ENCODE data around the gene HRAS.
A peak's percentile ranks its signal among the peaks of the same experiment; 100 is the strongest.

HRAS gene

DNA sequence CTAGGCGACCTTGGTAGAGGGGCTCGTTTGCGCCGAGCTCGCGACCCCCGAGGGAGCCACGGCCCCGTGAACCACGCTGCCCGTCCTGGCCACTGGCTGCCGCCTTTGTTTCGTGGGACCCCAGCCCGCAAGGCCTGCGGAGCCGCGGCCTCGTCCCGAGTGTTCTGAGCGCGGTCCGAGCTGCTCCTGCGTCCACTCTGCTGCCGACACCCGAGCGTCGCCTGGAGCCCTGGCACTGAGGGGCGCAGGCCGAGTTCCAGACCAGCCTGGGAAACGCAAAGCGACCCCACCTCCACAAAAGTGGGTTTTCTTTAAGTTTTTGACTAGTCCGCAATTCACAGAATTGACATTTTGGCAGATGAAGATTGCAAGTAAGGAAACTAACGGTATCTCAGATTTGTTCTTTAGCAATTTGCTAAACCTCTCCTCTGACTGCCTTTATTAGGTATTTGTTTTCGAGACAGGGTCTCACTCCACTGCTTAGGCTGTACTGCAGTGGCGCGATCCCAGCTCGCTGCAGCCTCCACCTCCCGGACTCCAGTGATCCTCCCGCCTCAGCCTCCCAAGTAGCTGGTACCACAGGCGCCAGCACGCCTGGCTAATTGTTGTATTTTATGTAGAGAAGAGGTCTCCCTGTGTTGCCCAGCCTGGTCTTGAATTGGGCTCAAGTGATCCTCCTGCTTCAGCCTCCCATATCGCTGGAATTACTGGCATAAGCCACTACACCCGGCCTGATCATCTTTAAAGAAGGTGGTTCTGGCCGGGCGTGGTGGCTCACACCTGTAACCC, 27.5 kb downstream of the HRAS start:
- no peak for DNase-seq (ENCODE audit: low spot score)

DNA sequence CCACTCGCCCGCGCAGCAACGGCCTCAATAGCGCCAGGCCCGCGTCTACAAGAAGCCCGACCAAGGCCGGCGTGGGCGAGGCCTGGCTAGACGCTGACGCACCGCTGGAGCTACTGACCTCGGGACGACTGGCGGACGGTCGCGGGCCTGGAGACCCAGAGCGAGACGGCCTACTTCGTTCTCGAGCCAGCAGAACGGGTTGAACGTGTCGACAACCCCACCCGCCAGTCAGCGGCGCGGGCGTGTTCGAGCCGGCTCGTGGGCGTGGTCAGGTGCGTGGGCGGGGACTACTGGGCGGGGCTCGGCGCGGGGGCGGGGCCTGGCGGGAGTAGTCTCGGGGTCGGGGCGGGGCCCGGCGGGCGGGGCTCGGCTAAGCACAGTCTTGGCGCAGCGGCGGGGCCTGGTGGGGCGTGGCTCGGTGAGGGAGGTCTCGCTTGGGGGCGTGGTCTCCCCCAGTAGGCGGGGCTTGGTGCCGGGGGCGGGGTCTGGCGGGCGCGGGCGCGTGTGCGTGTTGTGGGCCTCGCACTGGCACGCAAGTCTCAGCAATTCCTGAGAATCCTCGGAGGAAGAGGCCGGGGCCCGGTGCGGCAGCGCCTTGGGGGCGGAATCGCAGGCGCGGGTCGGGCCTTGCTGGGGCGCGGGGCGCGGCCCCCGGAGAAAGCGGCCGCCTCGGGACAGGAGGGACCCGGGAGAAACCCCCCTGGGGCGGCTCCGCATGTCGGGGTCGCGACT, 28.2 kb downstream of the HRAS start, which contains the start of gene RNH1:
RNH1 (minus strand) TSS at position 248 of the 732 bp plus-strand sequence. CDS start 5,080 bp downstream, outside the sequence.
- DNase-seq (ENCODE audit: low spot score): peak; percentile 87

DNA sequence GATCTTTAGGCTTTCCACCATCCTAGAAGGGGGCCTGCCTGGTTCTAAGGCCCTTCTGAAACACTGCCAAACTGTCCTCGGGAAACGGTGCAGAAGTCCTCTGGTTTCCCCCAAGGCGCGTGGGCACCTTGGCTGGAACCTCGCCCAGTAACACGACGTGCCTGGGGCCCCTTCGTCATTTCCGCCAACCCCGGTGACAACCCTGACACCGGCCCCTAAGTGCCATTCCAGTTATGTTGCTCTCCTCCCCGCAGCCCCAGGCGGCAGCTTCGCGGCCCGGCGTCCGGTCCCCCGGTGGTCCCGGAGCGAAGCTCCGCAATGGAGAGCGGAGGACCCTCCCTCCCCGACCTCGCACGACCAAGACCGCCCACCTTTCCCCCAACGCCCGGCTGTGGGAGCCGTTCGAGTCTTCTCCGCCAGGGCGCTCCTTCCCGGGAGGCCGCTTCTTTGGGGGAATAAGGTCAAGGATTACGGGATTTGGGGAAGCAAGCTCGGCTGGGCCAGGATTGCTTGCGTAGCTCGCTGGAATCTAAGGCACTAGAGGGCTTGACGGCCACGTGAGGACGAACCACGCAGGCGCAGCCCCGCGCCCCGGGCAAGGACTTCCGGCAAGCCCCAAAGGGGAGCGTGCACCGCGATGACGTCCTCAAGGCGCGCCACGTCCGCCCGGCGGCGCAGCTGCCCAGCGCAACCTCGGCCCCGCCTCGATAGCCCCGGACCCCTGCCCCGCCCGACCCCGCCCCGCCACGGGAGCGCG, 29.0 kb downstream of the HRAS start:
- DNase-seq (ENCODE audit: low spot score): peak; percentile 99

- DNase-seq (ENCODE audit: low spot score): no peak
Observed at GRCh38 chr11:504994-505344, 30.4 kb downstream of the HRAS start.

DNA sequence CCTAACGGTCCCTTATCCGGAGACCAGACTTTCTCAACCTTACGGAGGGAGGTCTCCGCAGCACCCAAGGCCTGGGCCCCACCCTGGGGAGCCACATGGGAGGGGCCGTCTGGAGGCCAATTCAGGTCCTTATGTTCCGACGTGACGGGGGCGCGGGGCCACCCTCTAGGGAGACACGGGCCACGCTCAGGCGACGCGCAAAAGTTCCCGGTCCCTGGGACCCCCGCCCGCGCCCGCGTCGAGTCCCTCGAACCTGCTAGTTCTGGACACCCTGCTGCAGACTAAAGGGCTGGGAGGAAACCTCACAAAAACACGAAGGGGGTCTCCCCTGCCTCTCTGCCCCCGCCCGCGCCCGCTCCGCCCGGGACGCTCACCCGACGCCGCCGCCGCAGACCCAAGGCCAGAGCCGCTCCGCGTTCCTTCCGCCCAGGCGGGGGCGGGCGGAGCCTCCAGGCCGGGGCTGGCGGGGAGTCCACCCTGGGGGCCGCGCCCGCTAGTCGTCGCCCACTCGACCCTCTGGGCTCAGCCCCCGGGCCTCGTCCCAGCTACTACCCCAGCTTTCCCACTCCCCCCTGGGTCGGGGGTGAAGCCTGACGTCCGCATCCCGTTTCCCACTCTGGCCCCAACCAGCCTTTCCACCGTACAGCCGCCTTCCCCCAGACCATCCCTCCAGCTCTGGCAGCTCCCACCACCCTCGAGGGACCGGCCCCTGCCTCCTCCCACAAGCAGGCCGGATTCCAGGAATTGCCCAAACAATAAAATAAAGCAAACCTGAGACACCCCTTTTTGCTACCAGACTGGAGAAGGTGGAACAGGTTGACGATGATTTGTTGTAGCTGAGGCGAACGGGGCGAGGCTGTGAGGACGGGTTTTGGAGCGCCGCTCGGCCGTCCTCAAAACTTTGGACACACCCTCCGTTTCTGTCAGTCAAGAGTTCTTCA, 31.1 kb downstream of the HRAS start:
- no peak for DNase-seq (ENCODE audit: low spot score)

GRCh38 chr11:503179-503981, 32.0 kb downstream of the HRAS start:
- DNase-seq (ENCODE audit: low spot score): no peak

- DNase-seq (ENCODE audit: low spot score): peak; percentile 12
Observed at GRCh38 chr11:502288-503178, 32.8 kb downstream of the HRAS start.

DNA sequence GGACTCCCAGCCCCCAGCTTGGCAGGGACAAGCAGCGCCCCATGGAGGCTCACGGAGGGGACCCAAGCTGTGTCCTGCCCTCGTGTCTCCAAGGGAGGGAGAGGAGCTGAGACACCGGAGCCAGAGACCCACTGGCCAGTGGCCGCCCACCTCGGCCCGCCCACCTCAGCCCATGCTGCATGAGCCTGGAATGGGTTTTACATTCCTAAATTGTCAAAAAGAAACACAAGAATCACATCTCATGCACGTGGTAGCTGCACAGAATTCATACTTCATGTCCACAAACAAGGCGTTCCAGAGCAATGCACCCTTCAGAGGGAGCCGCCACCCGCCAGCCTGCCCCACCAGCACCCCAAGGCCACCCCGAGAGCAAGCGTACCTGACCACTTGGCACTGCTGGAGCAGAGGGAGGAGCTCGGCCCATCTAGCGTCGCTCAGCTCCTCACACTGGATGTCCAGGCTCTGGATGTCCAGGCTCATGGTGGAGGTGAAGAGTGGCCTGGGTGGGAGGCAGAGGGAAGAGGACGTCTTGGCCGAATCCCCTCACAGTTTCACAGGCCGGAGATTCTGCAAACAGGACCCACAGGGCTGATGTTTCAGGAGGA, 33.6 kb downstream of the HRAS start:
- DNase-seq (ENCODE audit: low spot score): no peak

- no peak for DNase-seq (ENCODE audit: low spot score)
Observed at GRCh38 chr11:501001-501682, 34.2 kb downstream of the HRAS start.

- DNase-seq (ENCODE audit: low spot score): no peak
Observed at GRCh38 chr11:499201-500076, 35.9 kb downstream of the HRAS start.

DNA sequence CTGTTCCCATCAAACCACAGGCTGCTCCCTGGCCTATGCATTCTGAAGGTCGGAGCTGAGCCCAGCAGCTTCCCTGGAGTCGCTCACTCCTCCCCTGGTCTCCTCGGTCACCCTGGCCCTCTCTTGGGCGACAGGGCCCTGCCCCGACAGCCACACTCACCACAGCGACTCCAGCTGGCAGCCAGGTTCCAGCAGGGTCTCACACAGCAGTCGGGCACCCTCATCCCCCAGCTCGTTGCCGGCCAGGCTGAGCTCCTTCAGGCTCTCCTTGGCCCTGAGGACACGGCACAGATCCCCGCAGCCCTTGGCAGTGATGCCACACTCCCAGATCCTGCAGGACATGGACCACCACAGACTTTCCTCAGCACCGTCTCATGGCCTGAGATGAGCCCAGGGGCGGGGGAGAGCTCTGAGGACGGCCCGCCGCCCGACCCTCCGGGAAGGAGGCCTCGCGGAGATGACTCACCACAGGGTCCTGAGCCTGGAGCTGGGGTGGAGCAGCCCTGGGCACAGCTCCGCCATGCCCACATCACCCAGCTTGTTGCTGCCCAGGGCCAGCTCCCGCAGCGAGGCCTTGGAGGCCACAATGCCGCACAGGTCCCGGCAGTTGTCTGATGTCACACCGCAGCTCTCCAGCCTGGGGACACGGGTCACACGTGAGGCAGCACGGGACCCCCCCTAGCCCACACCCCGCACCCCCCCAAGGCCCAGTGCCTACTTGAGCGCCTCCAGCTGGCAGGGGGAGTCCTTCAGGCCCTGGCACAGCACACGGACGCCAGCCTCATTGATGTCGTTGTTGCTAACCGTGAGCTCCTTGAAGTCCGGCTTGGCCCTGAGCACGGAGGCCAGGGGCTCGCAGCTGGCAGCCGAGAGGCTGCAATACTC, 36.8 kb downstream of the HRAS start:
- no peak for DNase-seq (ENCODE audit: low spot score)

GRCh38 chr11:497565-498296, 37.6 kb downstream of the HRAS start:
- no peak for DNase-seq (ENCODE audit: low spot score)

- DNase-seq (ENCODE audit: low spot score): no peak
Observed at GRCh38 chr11:496834-497564, 38.4 kb downstream of the HRAS start.

DNA sequence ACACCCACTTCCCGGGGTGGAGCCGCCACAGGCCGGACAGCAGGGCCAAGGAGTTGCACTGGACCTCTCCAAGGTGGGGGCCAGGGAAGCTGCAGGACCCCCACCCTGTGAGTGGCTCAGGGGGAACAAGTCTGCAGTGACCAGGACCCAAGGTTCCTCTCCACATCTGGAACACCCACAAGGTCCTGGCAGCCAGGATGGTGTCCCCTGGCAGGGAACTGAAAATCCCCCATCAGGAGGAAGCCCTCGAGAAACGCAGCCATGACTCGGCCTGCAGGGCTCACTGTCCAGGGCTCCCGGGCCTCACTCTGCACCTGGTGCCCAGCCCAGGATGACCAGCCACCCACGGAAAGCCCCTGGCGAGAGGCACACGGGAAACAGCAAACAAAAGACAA, 39.8 kb downstream of the HRAS start:
- DNase-seq (ENCODE audit: low spot score): no peak

Data from HuH-7.5 (cell line).